HCT116 (cell line): ENCODE data around the gene IP6K2. TPM values are rescaled to one million over a fixed set of nuclear protein-coding genes. Genes with fewer than 3 reads are reported as not detected.

ENCODE experiments used
- ATAC-seq: fragments of 200-7000 bp; cut with Tn5 transposase; 2 replicates; pipeline ENCODE4 v1.9.1; 2020; ENCODE audit warnings: mild to moderate bottlenecking, moderate library complexity
- BruUV-seq: library from RNA; stranded (reverse); fragments of 400-500 nt; replicated peaks from 2 replicates; lab custom pipeline; 2021; lab: Mats Ljungman, UMichigan
- CTCF ChIA-PET: fragments of 300-600 bp; sonication (Branson Sonifier 250); formaldehyde crosslinking; loops from one replicate; lab custom pipeline; 2021; ENCODE audit warnings: antibody characterized with exemption; lab: Charles Lee
- POLR2A ChIA-PET: fragments of 300-600, 350-600 bp; sonication (Branson Sonifier 250); formaldehyde crosslinking; loops from one replicate; lab custom pipeline; 2021; ENCODE audit warnings: antibody characterized with exemption; lab: Charles Lee
- RAD21 ChIA-PET, 2 experiments: fragments of 300-600 bp; sonication (Branson Sonifier 250); formaldehyde crosslinking; loops; one replicate each; lab custom pipeline; 2023; ENCODE audit warnings: low total read pairs in 2 of 2; ENCODE audit not compliant: uncharacterized antibody in 2 of 2, unreplicated experiment in 2 of 2, low non-redundant PET in 1 of 2; lab: Charles Lee
- DNase-seq: peaks from one replicate; pipeline ENCODE4 v3.0.0-alpha.2; 2010; ENCODE audit warnings: low read depth, low spot score
- H2AFZ ChIP-seq: fragments of 200-600 bp; shearing (Covaris generic), sonication (generic); 2 replicates; pipeline ENCODE4 v1.6.1; 2017; ENCODE audit warnings: low read depth, mixed run types, mixed read lengths, antibody characterized with exemption, low read length; ENCODE audit not compliant: poor library complexity, severe bottlenecking
- H3K27ac ChIP-seq: 2 replicates; pipeline ENCODE4 v1.5.1; 2012; ENCODE audit warnings: low read depth, low read length
- H3K27me3 ChIP-seq: fragments of 200-600 bp; sonication (generic); 2 replicates; pipeline ENCODE4 v1.6.1; 2016; ENCODE audit warnings: mixed run types, low read length, mixed read lengths; ENCODE audit not compliant: insufficient read depth
- H3K36me3 ChIP-seq, 2 experiments: fragments of 200-500 bp in 1 of 2; fragments of 200-600 bp in 1 of 2; sonication (Bioruptor generic) in 1 of 2; sonication (generic) in 1 of 2; 2 replicates each; pipeline versions ENCODE4 v1.5.1 to v1.6.1; 2014 to 2016; ENCODE audit warnings: low read length in 2 of 2, inconsistent platforms in 1 of 2, mixed read lengths in 1 of 2, mixed run types in 1 of 2; ENCODE audit not compliant: insufficient read depth in 2 of 2, control insufficient read depth in 1 of 2
- H3K4me1 ChIP-seq, 2 experiments: fragments of 200-600 bp in 1 of 2; sonication (generic) in 1 of 2; 2 replicates each; pipeline versions ENCODE4 v1.5.1 to v1.6.1; 2012 to 2017; ENCODE audit warnings: low read length in 2 of 2, inconsistent platforms in 1 of 2, mild to moderate bottlenecking in 1 of 2, mixed read lengths in 1 of 2, mixed run types in 1 of 2, moderate library complexity in 1 of 2; ENCODE audit not compliant: insufficient read depth in 2 of 2, control insufficient read depth in 1 of 2
- H3K4me2 ChIP-seq: fragments of 200-600 bp; sonication (generic); 2 replicates; pipeline ENCODE4 v1.6.1; 2017; ENCODE audit warnings: mixed run types, low read length, mixed read lengths
- H3K4me3 ChIP-seq, 2 experiments: fragments of 200-600 bp in 1 of 2; sonication (generic) in 1 of 2; replicated peaks in 1 of 2; 2 replicates each; pipeline ENCODE4 v1.5.1; 2011 to 2016; ENCODE audit warnings: low read length in 2 of 2, control low read depth in 1 of 2, low read depth in 1 of 2, mild to moderate bottlenecking in 1 of 2, mixed read lengths in 1 of 2, mixed run types in 1 of 2
- H3K79me2 ChIP-seq: fragments of 200-600 bp; sonication (generic); 2 replicates; pipeline ENCODE4 v1.6.1; 2017; ENCODE audit warnings: mild to moderate bottlenecking, mixed run types, low read length, moderate library complexity, mixed read lengths; ENCODE audit not compliant: insufficient read depth
- H3K9ac ChIP-seq: fragments of 200-600 bp; sonication (generic); 2 replicates; pipeline ENCODE4 v1.6.1; 2016; ENCODE audit warnings: low read length, mixed read lengths
- H3K9me2 ChIP-seq: fragments of 200-600 bp; sonication (generic), shearing (Covaris generic); 2 replicates; pipeline ENCODE4 v1.6.1; 2017; ENCODE audit warnings: mixed run types, mild to moderate bottlenecking, moderate library complexity; ENCODE audit not compliant: insufficient read depth
- H3K9me3 ChIP-seq, 2 experiments: fragments of 200-500 bp in 1 of 2; fragments of 200-600 bp in 1 of 2; sonication (Bioruptor generic) in 1 of 2; sonication (generic) in 1 of 2; 2 replicates each; pipeline ENCODE4 v1.6.1; 2014 to 2017; ENCODE audit warnings: low read length in 2 of 2, mixed read lengths in 2 of 2, inconsistent platforms in 1 of 2, low read depth in 1 of 2, mild to moderate bottlenecking in 1 of 2, mixed run types in 1 of 2, moderate library complexity in 1 of 2; ENCODE audit not compliant: control insufficient read depth in 1 of 2, insufficient read depth in 1 of 2
- H4K20me1 ChIP-seq: fragments of 200-600 bp; sonication (generic), shearing (Covaris generic); 2 replicates; pipeline ENCODE4 v1.6.1; 2017; ENCODE audit warnings: mixed run types, mild to moderate bottlenecking, moderate library complexity; ENCODE audit not compliant: insufficient read depth
- CBX3 ChIP-seq: IDR thresholded peaks from 2 replicates; pipeline ENCODE4 v1.6.1; 2012; ENCODE audit warnings: low read depth
- CEBPB ChIP-seq: IDR thresholded peaks from 2 replicates; pipeline ENCODE4 v1.6.1; 2012; ENCODE audit warnings: low read depth
- CTCF ChIP-seq, 3 experiments: fragments of 200-600 bp in 1 of 3; sonication (generic) in 1 of 3; IDR thresholded peaks in 2 of 3; conservative IDR thresholded peaks in 1 of 3; 2 replicates each; pipeline ENCODE4 v1.5.1; 2012 to 2017; ENCODE audit warnings: low read depth in 2 of 3, low read length in 2 of 3, antibody characterized with exemption in 1 of 3, borderline replicate concordance in 1 of 3, control low read depth in 1 of 3, mild to moderate bottlenecking in 1 of 3, mixed read lengths in 1 of 3, mixed run types in 1 of 3, moderate library complexity in 1 of 3; ENCODE audit not compliant: insufficient read depth in 1 of 3
- ELF1 ChIP-seq: IDR thresholded peaks from 2 replicates; pipeline ENCODE4 v1.6.1; 2012; ENCODE audit warnings: low read depth, borderline replicate concordance
- FOSL1 ChIP-seq: IDR thresholded peaks from 2 replicates; pipeline ENCODE4 v1.6.1; 2012; ENCODE audit warnings: low read depth
- POLR2A ChIP-seq: IDR thresholded peaks from 2 replicates; pipeline ENCODE4 v1.7.0; 2011; ENCODE audit warnings: borderline replicate concordance; ENCODE audit not compliant: insufficient read depth, insufficient read length; ENCODE audit errors: extremely low read depth
- RAD21 ChIP-seq: IDR thresholded peaks from 2 replicates; pipeline ENCODE4 v1.6.1; 2012; ENCODE audit warnings: low read depth, mild to moderate bottlenecking
- REST ChIP-seq: IDR thresholded peaks from 2 replicates; pipeline ENCODE4 v1.6.1; 2012; ENCODE audit warnings: low read depth
- SIN3A ChIP-seq: IDR thresholded peaks from 2 replicates; pipeline ENCODE4 v1.6.1; 2012; ENCODE audit warnings: low read depth
- SP1 ChIP-seq: IDR thresholded peaks from 2 replicates; pipeline ENCODE4 v1.6.1; 2012; ENCODE audit warnings: low read depth
- SRF ChIP-seq: IDR thresholded peaks from 2 replicates; pipeline ENCODE4 v1.6.1; 2012; ENCODE audit warnings: low read depth
- TCF7L2 ChIP-seq: IDR thresholded peaks from 2 replicates; pipeline ENCODE4 v1.7.0; 2011; ENCODE audit warnings: borderline replicate concordance, inconsistent platforms; ENCODE audit not compliant: insufficient read depth, insufficient read length; ENCODE audit errors: extremely low read depth
- YY1 ChIP-seq: IDR thresholded peaks from 2 replicates; pipeline ENCODE4 v1.6.1; 2011; ENCODE audit warnings: low read length, low read depth, moderate library complexity, mild to moderate bottlenecking; ENCODE audit not compliant: insufficient replicate concordance; ENCODE audit errors: extremely low read depth
- ZFX ChIP-seq: fragments of 450-650 bp; IDR thresholded peaks from 2 replicates; pipeline ENCODE4 v1.6.1; 2017
- ZNF274 ChIP-seq: fragments of 200-500 bp; sonication (Bioruptor generic); IDR thresholded peaks from 2 replicates; pipeline ENCODE4 v1.6.1; 2014; ENCODE audit warnings: mild to moderate bottlenecking, low read depth, low read length, inconsistent platforms
- intact Hi-C: fragments of 100-400 bp; cut with micrococcal nuclease; formaldehyde crosslinking; loops from 2 replicates; pipeline ENCODE4 v1.10.0; 2022
- total RNA-seq: library from RNA; stranded (reverse); gene quantifications from one replicate; pipeline ENCODE4 v1.2.1, GENCODE V29; 2021; ENCODE audit not compliant: unreplicated experiment

Gene IP6K2
- total RNA-seq, 1 experiment from 2014 or later, result 89.5 TPM

- ChIA-PET RAD21 (no interaction called here), CTCF (interaction anchor here (0.7 kb wide), 1 partner anchor 8 kb away, joined by 3 read pairs; no protein-coding TSS in a partner anchor), POLR2A (no interaction called here)
- no peaks in the 10 kb centered on the region for H3K27me3 ChIP-seq
- intact Hi-C loops, result no loop called here
- H3K4me2 ChIP-seq, result no peak overlapping the region
- no peak overlapping the region for H3K9ac ChIP-seq
- TF ChIP-seq ZFX (no peak), REST (no peak), FOSL1 (no peak), SIN3A (no peak), ZNF274 (no peak), SRF (no peak), CTCF (IDR thresholded peaks at IDR 0.05 in 2 of 3, conservative IDR thresholded peaks at IDR 0.05 in 1 of 3; ENCODE audit: borderline replicate concordance in 1 of 3, insufficient read depth in 1 of 3, low read depth in 2 of 3, low read length in 2 of 3) (no peak), POLR2A (no peak), ELF1 (no peak), SP1 (no peak), CBX3 (no peak), TCF7L2 (no peak), CEBPB (no peak), YY1 (no peak), RAD21 (no peak)
- no peak for DNase-seq
- no peaks in the 10 kb centered on the region for H3K79me2 ChIP-seq
- H2AFZ ChIP-seq, result no peak overlapping the region
- H4K20me1 ChIP-seq, result no peaks in the 10 kb centered on the region
- no peaks in the 10 kb centered on the region for H3K9me3 ChIP-seq
- H3K9me2 ChIP-seq, result no peaks in the 10 kb centered on the region
- no TSS peak for BruUV-seq
- no peak overlapping the region for H3K4me3 ChIP-seq
- peaks cover 6 to 11% of the 10 kb centered on the region in 2 experiments; a peak in 1 of 4 replicates for H3K36me3 ChIP-seq
- H3K27ac ChIP-seq, result no peak overlapping the region
- peaks cover 0 to 13% of the 10 kb centered on the region in 2 experiments; a peak in 3 of 4 replicates for H3K4me1 ChIP-seq
- ATAC-seq, result no peak
Observed at GRCh38 chr3:48747015-48747615, 30.1 kb upstream of the IP6K2 start.
